ENCODE data around the gene CCDC88C.
"Not testable (repeated sequence)": the region's sequence is repeated elsewhere in the genome, so short reads cannot be mapped to it uniquely, and the experiment has no call there.

DNA sequence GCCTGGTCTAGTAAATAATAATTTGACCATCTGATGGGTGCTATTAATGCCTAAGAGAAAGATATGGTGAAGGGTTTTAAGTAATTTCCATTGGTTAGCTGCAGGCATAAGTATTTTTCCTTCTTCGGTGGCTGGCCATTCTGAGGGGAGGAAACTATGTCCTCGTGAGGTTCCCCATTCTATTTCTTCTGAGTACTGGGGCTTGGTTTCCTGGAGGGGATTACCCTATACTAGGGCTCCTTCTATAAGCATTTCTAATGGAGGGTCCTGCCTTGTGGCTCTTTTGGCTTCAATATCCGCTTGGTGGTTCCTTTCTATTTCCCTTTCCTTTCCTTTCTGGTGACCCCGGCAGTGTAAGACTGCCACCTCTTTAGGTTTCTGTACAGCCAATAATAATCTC lies 191.3 kb downstream of the CCDC88C start:
- TF ChIP-seq, protein P1, sequence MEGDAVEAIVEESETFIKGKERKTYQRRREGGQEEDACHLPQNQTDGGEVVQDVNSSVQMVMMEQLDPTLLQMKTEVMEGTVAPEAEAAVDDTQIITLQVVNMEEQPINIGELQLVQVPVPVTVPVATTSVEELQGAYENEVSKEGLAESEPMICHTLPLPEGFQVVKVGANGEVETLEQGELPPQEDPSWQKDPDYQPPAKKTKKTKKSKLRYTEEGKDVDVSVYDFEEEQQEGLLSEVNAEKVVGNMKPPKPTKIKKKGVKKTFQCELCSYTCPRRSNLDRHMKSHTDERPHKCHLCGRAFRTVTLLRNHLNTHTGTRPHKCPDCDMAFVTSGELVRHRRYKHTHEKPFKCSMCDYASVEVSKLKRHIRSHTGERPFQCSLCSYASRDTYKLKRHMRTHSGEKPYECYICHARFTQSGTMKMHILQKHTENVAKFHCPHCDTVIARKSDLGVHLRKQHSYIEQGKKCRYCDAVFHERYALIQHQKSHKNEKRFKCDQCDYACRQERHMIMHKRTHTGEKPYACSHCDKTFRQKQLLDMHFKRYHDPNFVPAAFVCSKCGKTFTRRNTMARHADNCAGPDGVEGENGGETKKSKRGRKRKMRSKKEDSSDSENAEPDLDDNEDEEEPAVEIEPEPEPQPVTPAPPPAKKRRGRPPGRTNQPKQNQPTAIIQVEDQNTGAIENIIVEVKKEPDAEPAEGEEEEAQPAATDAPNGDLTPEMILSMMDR (IDR thresholded peaks at IDR 0.05): not testable (repeated sequence)
- TF ChIP-seq EP300, POLR2AphosphoS5 (IDR thresholded peaks at IDR 0.05): not testable (repeated sequence)
